GM18867 (cell line): ENCODE measurements around the gene FAM83B.
"Not testable (repeated sequence)": the region's sequence is repeated elsewhere in the genome, so short reads cannot be mapped to it uniquely, and the experiment has no call there.

Source experiments
- ATAC-seq: cut with Tn5 transposase; IDR thresholded peaks from one replicate; pipeline ENCODE4 v1.9.1; 2021; ENCODE audit warnings: mild to moderate bottlenecking, moderate library complexity; ENCODE audit not compliant: unreplicated experiment

The FAM83B gene

GRCh38 chr6:54846243-54846856 is at the start of gene FAM83B:
TSS of gene FAM83B (plus strand) at chr6:54846771. CDS start at chr6:54870247, 23,476 bp downstream.
- no peak for ATAC-seq

GRCh38 chr6:54796918-54797317 is 49.7 kb upstream of the FAM83B start:
- not testable (repeated sequence) for ATAC-seq

- ATAC-seq: no peak
These were observed 46.4 kb upstream of the FAM83B start for GRCh38 chr6:54800050-54800600.

- ATAC-seq: no peak
These were observed 45.3 kb upstream of the FAM83B start for GRCh38 chr6:54801244-54801643.

GRCh38 chr6:54801669-54802068 is 44.9 kb upstream of the FAM83B start:
- ATAC-seq: no peak

GRCh38 chr6:54802775-54803634 is 43.6 kb upstream of the FAM83B start:
- ATAC-seq: no peak

GRCh38 chr6:54805077-54805476 is 41.5 kb upstream of the FAM83B start:
- no peak for ATAC-seq

GRCh38 chr6:54810147-54810546 is 36.4 kb upstream of the FAM83B start:
- no peak for ATAC-seq

GRCh38 chr6:54813892-54814291 is 32.7 kb upstream of the FAM83B start:
- ATAC-seq: no peak

- no peak for ATAC-seq
These were observed 29.3 kb upstream of the FAM83B start for GRCh38 chr6:54817236-54817635.

- no peak for ATAC-seq
These were observed 28.7 kb upstream of the FAM83B start for GRCh38 chr6:54817834-54818233.

GRCh38 chr6:54824225-54824624 is 22.3 kb upstream of the FAM83B start:
- not testable (repeated sequence) for ATAC-seq

- ATAC-seq: no peak
These were observed 19.6 kb upstream of the FAM83B start for GRCh38 chr6:54827010-54827409.

- ATAC-seq: no peak
These were observed 16.4 kb upstream of the FAM83B start for GRCh38 chr6:54830216-54830615.

- ATAC-seq: no peak
These were observed 11.4 kb upstream of the FAM83B start for GRCh38 chr6:54835176-54835575.

GRCh38 chr6:54846857-54847674 is 495 bp downstream of the FAM83B start:
- no peak for ATAC-seq

- no peak for ATAC-seq
These were observed 1.4 kb downstream of the FAM83B start for GRCh38 chr6:54847799-54848597.

GRCh38 chr6:54850114-54850513 is 3.5 kb downstream of the FAM83B start:
- ATAC-seq: no peak

- no peak for ATAC-seq
These were observed 9.6 kb downstream of the FAM83B start for GRCh38 chr6:54856129-54856528.

- no peak for ATAC-seq
These were observed 13.6 kb downstream of the FAM83B start for GRCh38 chr6:54860132-54860531.
